ENCODE results near the gene SLC25A48. TPM values are rescaled to one million over a fixed set of nuclear protein-coding genes. Genes with fewer than 3 reads are reported as not detected.

Gene SLC25A48
- total RNA-seq, 1 donor: not detected

DNA sequence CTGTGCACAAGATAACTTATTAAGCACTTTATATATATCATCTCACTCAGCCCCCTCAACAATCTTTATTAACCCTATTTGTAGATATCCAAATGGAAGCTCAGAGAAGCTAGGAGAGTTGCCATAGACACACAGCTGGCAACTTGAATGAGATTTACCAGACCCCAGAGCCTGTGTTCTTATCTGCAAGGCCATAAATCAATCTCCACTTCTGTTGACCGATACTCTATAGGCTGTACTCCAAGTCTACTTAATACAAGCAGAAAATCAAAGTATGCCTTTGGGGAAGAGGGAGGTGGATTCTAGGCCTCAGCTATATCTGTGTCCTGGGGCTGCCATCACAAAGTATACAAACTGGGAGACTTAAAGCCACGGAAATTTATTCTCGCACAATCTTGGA, 67.2 kb downstream of the SLC25A48 start:
- Histone ChIP-seq H3K4me2 (ENCODE audit: insufficient read depth, low read length) (no peak overlapping the region), H3K9me3 (ENCODE audit: low read depth, low read length) (no peaks in the 10 kb centered on the region), H3K4me3 (ENCODE audit: insufficient read depth, low read length) (no peak overlapping the region), H3K79me2 (ENCODE audit: insufficient read depth, low read length) (no peaks in the 10 kb centered on the region), H3K27me3 (ENCODE audit: insufficient read depth, low read length) (peaks cover 53% of the 10 kb centered on the region), H3K27ac (ENCODE audit: low read depth, low read length) (no peak overlapping the region), H2AFZ (ENCODE audit: low read length) (no peak overlapping the region), H3K4me1 (ENCODE audit: insufficient read depth, low read length) (no peaks in the 10 kb centered on the region), H3K36me3 (ENCODE audit: insufficient read depth, low read length) (no peaks in the 10 kb centered on the region), H4K20me1 (ENCODE audit: insufficient read depth, low read length) (no peaks in the 10 kb centered on the region)
- no peak for DNase-seq (ENCODE audit: insufficient read length, low spot score, missing footprints)
- TF ChIP-seq, protein P1, sequence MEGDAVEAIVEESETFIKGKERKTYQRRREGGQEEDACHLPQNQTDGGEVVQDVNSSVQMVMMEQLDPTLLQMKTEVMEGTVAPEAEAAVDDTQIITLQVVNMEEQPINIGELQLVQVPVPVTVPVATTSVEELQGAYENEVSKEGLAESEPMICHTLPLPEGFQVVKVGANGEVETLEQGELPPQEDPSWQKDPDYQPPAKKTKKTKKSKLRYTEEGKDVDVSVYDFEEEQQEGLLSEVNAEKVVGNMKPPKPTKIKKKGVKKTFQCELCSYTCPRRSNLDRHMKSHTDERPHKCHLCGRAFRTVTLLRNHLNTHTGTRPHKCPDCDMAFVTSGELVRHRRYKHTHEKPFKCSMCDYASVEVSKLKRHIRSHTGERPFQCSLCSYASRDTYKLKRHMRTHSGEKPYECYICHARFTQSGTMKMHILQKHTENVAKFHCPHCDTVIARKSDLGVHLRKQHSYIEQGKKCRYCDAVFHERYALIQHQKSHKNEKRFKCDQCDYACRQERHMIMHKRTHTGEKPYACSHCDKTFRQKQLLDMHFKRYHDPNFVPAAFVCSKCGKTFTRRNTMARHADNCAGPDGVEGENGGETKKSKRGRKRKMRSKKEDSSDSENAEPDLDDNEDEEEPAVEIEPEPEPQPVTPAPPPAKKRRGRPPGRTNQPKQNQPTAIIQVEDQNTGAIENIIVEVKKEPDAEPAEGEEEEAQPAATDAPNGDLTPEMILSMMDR (IDR thresholded peaks at IDR 0.05; ENCODE audit: extremely low read depth, low read depth, low read length): no peak

DNA sequence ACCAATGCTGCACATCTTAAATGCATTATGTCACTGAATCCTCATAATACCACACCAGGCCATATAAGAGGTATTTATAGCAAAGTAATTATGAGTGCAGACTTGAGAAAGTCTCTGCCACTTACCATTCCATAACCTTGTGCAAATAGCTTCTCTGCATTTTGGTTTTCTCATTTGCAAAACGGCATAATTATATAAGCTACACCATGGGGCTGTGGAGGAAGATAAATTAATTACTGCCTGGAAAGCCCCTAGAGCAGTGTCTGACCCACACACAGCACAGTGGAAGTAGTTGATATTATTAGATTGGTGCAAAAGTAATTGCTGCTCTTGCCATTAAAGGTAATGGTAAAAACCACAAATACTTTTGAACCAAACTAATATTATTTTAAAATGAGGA, 70.7 kb downstream of the SLC25A48 start:
- H2AFZ ChIP-seq (ENCODE audit: low read length): no peak overlapping the region

DNA sequence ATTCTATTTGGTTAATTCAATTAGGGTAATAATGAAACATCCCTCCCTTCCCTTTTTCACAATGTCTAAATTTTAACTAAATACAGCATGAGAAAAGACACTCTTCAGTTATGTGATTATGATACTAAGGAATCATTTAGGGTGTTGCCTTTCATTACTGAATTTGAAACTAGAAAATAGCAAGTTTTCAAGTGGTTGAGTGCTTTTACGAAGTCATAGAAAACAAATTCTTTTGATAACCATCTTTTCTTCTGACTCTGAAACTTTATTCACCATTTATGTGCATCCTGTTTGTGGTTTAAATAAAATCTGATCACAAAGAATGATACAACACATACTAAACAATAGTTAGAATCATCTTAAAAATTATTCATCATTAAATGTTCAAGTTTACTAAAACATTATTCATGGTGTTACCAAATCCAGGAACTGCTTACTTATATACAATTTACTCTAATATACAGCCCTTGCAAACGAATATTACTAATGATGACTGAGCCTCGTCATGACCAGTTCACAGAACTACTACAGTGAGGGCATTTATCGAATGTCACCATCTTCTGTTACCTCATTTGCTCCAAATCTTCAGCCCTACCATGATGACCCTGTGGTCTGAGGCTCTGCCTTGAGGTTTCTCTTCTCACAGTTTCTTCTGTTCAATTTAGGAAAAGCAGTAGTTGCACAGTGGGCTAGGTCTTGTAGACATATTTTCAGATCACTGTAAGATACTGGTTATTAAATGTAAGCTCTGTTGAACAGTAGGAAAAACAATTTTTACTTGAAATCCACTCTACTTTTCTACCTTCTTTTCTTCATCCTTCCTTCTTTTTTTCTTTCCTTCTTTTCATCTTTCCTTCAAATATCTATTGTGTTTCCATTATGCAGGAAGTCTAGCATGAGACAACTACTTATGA, 79.5 kb downstream of the SLC25A48 start:
- H3K36me3 ChIP-seq (ENCODE audit: insufficient read depth, low read length): no peaks in the 10 kb centered on the region
- no peaks in the 10 kb centered on the region for H3K9me3 ChIP-seq (ENCODE audit: low read depth, low read length)
- H2AFZ ChIP-seq (ENCODE audit: low read length): no peak overlapping the region
- no peak overlapping the region for H3K4me2 ChIP-seq (ENCODE audit: insufficient read depth, low read length)
- H3K27ac ChIP-seq (ENCODE audit: low read depth, low read length): no peak overlapping the region
- no peak overlapping the region for H3K4me3 ChIP-seq (ENCODE audit: insufficient read depth, low read length)
- H4K20me1 ChIP-seq (ENCODE audit: insufficient read depth, low read length): no peaks in the 10 kb centered on the region
- H3K4me1 ChIP-seq (ENCODE audit: insufficient read depth, low read length): no peaks in the 10 kb centered on the region
- TF ChIP-seq, protein P1 (IDR thresholded peaks at IDR 0.05; ENCODE audit: extremely low read depth, low read depth, low read length): no peak
- peaks cover 41% of the 10 kb centered on the region for H3K27me3 ChIP-seq (ENCODE audit: insufficient read depth, low read length)
- DNase-seq (ENCODE audit: insufficient read length, low spot score, missing footprints): no peak
- H3K79me2 ChIP-seq (ENCODE audit: insufficient read depth, low read length): no peaks in the 10 kb centered on the region

More for the DNA sequence above, 70.7 kb downstream of the SLC25A48 start:
- H3K79me2 ChIP-seq (ENCODE audit: insufficient read depth, low read length): no peaks in the 10 kb centered on the region
- H3K4me3 ChIP-seq (ENCODE audit: insufficient read depth, low read length): no peak overlapping the region
- no peaks in the 10 kb centered on the region for H3K9me3 ChIP-seq (ENCODE audit: low read depth, low read length)
- no peaks in the 10 kb centered on the region for H3K36me3 ChIP-seq (ENCODE audit: insufficient read depth, low read length)
- H3K27me3 ChIP-seq (ENCODE audit: insufficient read depth, low read length): peaks cover 60% of the 10 kb centered on the region
- H3K27ac ChIP-seq (ENCODE audit: low read depth, low read length): no peak overlapping the region
- H3K4me1 ChIP-seq (ENCODE audit: insufficient read depth, low read length): no peaks in the 10 kb centered on the region
- no peak for DNase-seq (ENCODE audit: insufficient read length, low spot score, missing footprints)
- no peaks in the 10 kb centered on the region for H4K20me1 ChIP-seq (ENCODE audit: insufficient read depth, low read length)
- H3K4me2 ChIP-seq (ENCODE audit: insufficient read depth, low read length): no peak overlapping the region
- TF ChIP-seq, protein P1 (IDR thresholded peaks at IDR 0.05; ENCODE audit: extremely low read depth, low read depth, low read length): no peak

DNA sequence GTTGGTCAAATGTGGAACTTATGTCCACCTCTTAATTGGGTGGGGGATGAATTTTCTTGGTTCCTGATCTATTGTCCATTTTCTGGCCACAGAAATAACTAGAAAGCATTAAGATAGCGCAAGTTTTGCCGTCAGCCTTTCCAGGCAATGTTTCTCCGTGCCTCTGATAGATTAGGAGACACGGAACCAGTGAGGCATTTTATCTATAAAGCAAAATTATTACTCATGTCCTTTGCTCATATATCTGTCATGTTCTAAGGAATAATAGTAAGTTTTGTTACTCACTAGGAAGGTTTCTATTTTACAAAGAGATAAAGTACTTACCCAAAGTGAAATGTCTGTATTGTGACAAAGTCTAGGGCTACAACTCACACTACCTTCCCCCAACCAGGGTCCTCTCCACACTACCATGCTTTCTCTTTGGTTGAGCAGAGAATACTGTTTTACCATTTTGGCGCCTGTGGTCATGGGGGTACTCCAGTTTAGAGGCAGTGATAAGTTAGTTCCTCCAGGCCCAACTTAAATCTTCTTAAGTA, 81.1 kb downstream of the SLC25A48 start:
- Histone ChIP-seq H3K79me2 (ENCODE audit: insufficient read depth, low read length) (no peaks in the 10 kb centered on the region), H3K36me3 (ENCODE audit: insufficient read depth, low read length) (no peaks in the 10 kb centered on the region), H4K20me1 (ENCODE audit: insufficient read depth, low read length) (no peaks in the 10 kb centered on the region), H3K4me3 (ENCODE audit: insufficient read depth, low read length) (no peak overlapping the region), H3K4me1 (ENCODE audit: insufficient read depth, low read length) (no peaks in the 10 kb centered on the region), H3K4me2 (ENCODE audit: insufficient read depth, low read length) (no peak overlapping the region), H2AFZ (ENCODE audit: low read length) (no peak overlapping the region), H3K27me3 (ENCODE audit: insufficient read depth, low read length) (peaks cover 41% of the 10 kb centered on the region), H3K27ac (ENCODE audit: low read depth, low read length) (no peak overlapping the region), H3K9me3 (ENCODE audit: low read depth, low read length) (no peaks in the 10 kb centered on the region)
- no peak for DNase-seq (ENCODE audit: insufficient read length, low spot score, missing footprints)
- TF ChIP-seq, protein P1 (IDR thresholded peaks at IDR 0.05; ENCODE audit: extremely low read depth, low read depth, low read length): no peak
